ENCODE results near the gene TCERG1L.

DNA sequence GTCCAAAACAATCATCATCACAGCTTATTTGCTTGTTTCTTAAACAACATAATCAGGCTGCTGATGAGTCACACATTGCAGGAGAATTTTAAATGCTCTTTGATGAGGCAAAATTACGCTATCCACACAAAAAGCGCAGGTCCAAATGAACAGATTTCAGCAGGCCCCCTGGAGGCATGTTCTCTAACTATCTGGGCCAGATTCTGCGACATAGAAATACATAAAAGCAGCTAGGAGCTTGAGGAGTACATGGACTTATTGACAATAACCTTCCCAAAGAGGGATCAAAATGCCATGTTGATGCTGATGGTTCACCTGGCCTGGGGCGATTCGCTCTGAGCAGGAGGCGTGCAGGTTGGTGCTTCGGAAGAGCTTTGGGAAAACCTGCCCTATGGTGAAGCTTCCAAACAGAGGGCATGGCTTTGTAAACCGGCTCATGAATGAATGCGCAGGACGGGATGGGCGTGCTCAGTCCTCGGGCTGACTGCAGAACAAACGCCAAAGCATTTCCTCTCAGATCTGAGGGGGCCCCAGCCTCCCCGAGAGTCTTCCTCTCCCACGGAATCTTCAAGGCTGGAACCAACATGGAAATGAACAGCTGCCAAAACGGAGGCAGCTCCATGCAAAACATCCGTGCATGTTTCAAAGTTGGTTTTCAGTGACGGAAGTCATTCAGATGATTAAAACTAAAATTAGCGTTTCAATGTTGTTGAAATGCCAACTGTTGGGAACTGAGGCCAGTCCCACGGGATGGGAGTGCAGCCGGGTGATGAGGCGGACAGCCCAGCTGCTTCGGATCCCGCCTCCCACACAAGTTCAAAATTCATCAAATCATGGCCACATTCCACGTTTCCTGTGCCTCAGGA, 179.6 kb downstream of the TCERG1L start:
- no peak for TF ChIP-seq CTCF (IDR thresholded peaks at IDR 0.05)
- TF ChIP-seq REST (IDR thresholded peaks at IDR 0.05; ENCODE audit: insufficient read depth in 1 of 2, low read depth in 2 of 2, low read length in 1 of 2), result no peak
- TF ChIP-seq SIN3A (IDR thresholded peaks at IDR 0.05; ENCODE audit: borderline replicate concordance, insufficient read depth, low read depth, low read length), result no peak

Data from Panc1 (cell line).